Measurements from ENCODE around the gene LIMCH1.

LIMCH1 gene

DNA sequence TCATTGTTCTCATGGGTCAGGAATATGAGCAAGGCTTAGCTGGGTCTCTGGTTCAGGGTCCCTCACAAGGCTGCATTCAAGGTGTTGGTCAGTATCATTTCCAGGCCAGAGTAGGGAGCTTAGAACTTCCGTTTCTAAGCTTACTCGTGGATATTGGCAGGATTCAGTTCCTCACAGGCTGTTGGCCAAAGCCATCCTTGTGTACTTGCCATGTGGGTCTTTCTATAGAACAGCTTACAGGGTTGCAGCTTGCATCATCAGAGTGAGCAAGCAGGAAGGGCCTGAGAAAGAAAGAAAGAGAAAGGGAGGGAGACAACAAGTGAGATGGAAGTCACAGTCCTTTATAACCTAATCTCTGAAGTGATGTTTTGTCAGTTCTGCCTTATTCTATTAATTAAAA is 5.1 kb upstream of the LIMCH1 start:
- Histone ChIP-seq H3K4me1 (ENCODE audit: insufficient read depth, low read length) (peaks cover 11% of the 10 kb centered on the region; the same call in 1 of the 2 replicates), H3K4me3 (ENCODE audit: low read length) (no peak overlapping the region), H3K36me3 (ENCODE audit: insufficient read depth, low read length) (no peaks in the 10 kb centered on the region), H3K27ac (ENCODE audit: low read depth, low read length) (no peak overlapping the region), H3K9me3 (ENCODE audit: insufficient read depth, low read depth, low read length) (no peaks in the 10 kb centered on the region), H3K27me3 (ENCODE audit: insufficient read depth, low read length) (no peaks in the 10 kb centered on the region), H3K9ac (ENCODE audit: low read depth, low read length) (no peak overlapping the region)
- 85% methylated on average over 2 of the region's 2 CpGs for WGBS

DNA sequence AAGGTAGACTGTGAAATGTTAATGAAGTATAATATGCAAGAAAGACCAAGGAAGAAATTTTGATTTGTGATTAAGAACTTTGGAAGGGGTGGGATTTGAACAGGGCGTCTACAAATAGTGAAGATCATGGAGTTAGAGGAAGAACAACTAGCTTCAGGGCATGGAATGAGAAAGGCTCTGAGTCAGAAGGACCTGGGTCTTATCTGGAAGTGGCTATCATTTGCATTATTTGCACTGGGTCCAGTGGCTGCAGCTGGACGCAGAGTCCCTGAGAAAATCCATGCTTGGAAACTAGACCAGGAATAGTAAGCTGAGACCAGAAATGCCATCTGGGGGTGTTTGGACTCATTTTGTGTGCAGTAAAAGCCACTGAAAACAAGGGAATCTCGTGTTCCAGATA is 4.3 kb upstream of the LIMCH1 start:
- H3K27ac ChIP-seq (ENCODE audit: low read depth, low read length): no peak overlapping the region
- H3K4me1 ChIP-seq (ENCODE audit: insufficient read depth, low read length): peaks cover 9% of the 10 kb centered on the region; the same call in 1 of the 2 replicates
- H3K4me3 ChIP-seq (ENCODE audit: low read length): no peak overlapping the region
- H3K9ac ChIP-seq (ENCODE audit: low read depth, low read length): no peak overlapping the region
- no peaks in the 10 kb centered on the region for H3K36me3 ChIP-seq (ENCODE audit: insufficient read depth, low read length)
- H3K27me3 ChIP-seq (ENCODE audit: insufficient read depth, low read length): no peaks in the 10 kb centered on the region
- 89% methylated on average over 3 of the region's 3 CpGs for WGBS
- no peaks in the 10 kb centered on the region for H3K9me3 ChIP-seq (ENCODE audit: insufficient read depth, low read depth, low read length)

DNA sequence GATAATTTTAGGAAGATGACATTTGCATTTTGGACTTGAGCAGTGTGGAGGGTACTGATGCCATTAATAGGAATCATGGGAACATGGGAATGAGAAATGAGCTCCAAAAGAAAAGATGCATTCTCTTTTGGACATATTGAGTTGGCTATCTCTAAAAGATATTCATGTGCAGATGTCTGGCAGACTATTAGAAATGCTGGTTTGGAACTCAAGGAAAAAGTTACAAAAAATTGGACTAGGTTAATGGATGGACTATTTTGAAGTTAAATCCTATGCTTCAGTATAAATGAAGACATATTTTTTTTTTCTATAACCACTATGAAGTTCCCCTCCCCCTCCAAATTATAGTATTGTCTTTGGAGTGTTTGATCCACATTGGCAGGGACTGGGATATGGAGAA is 3.6 kb upstream of the LIMCH1 start:
- no peaks in the 10 kb centered on the region for H3K36me3 ChIP-seq (ENCODE audit: insufficient read depth, low read length)
- H3K4me1 ChIP-seq (ENCODE audit: insufficient read depth, low read length): peaks cover 5% of the 10 kb centered on the region; the same call in 1 of the 2 replicates
- no peak overlapping the region for H3K9ac ChIP-seq (ENCODE audit: low read depth, low read length)
- H3K27ac ChIP-seq (ENCODE audit: low read depth, low read length): no peak overlapping the region
- no peaks in the 10 kb centered on the region for H3K9me3 ChIP-seq (ENCODE audit: insufficient read depth, low read depth, low read length)
- H3K4me3 ChIP-seq (ENCODE audit: low read length): no peak overlapping the region
- H3K27me3 ChIP-seq (ENCODE audit: insufficient read depth, low read length): no peaks in the 10 kb centered on the region

DNA sequence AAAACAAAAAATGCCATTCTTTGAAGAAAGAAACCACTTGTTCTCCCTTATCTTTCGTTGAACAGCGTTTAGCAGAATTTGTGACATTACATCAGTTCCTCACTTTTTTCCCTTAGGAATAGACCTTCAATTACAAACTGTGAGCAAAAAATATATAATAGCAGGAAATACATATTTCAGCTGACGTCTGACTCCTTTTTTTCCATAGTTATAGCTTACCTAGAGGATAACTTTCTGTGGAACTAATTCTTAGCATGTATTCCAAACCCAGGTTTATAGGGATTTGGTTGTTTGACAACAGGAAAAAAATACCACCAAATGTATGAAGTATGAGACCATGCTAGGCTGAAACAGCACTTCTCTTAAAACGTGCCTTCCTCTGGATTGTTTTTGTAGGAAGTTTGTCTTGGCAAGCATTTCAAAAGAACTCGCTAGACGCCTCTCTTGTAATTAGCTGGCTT is 2.0 kb upstream of the LIMCH1 start:
- Histone ChIP-seq H3K27ac (ENCODE audit: low read depth, low read length) (no peak overlapping the region), H3K4me1 (ENCODE audit: insufficient read depth, low read length) (peaks cover 5% of the 10 kb centered on the region; the same call in 1 of the 2 replicates), H3K36me3 (ENCODE audit: insufficient read depth, low read length) (no peaks in the 10 kb centered on the region), H3K9ac (ENCODE audit: low read depth, low read length) (no peak overlapping the region), H3K27me3 (ENCODE audit: insufficient read depth, low read length) (no peaks in the 10 kb centered on the region), H3K4me3 (ENCODE audit: low read length) (no peak overlapping the region), H3K9me3 (ENCODE audit: insufficient read depth, low read depth, low read length) (no peaks in the 10 kb centered on the region)
- WGBS: 55% methylated on average over 6 of the region's 6 CpGs

DNA sequence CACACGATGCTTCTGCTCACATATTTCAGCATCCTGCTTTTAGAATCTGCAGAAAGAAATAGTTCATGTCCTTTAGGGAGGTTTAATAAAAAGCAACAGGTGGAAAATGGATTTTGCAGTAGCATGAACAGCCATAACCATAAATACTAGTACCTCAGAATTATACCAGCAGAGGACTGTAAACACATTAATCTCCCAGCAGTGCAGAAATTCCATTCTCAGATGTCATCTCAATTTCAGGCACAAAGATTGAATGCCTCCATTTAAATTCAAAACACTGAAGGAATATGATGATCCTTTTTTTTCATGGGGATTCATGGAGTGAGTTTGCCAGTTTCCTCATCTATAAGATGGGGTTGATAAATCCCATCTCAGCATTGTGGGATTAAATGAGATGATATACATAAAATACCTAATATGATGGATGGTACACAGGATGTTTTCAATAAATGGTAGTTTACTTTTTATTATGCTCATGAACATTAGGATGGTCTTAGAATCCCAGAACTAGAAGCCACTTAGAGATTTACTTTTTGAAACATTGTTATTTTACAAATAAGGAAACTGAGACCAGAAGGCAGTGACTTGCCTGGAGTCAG is 566 bp upstream of the LIMCH1 start:
- H3K9me3 ChIP-seq (ENCODE audit: insufficient read depth, low read depth, low read length): no peaks in the 10 kb centered on the region
- H3K27me3 ChIP-seq (ENCODE audit: insufficient read depth, low read length): no peaks in the 10 kb centered on the region
- WGBS: 100% methylated on average over 1 of the region's 1 CpG
- no peak overlapping the region for H3K4me3 ChIP-seq (ENCODE audit: low read length)
- no peak overlapping the region for H3K9ac ChIP-seq (ENCODE audit: low read depth, low read length)
- H3K27ac ChIP-seq (ENCODE audit: low read depth, low read length): no peak overlapping the region
- peaks cover 15% of the 10 kb centered on the region for H3K4me1 ChIP-seq (ENCODE audit: insufficient read depth, low read length)
- H3K36me3 ChIP-seq (ENCODE audit: insufficient read depth, low read length): no peaks in the 10 kb centered on the region

DNA sequence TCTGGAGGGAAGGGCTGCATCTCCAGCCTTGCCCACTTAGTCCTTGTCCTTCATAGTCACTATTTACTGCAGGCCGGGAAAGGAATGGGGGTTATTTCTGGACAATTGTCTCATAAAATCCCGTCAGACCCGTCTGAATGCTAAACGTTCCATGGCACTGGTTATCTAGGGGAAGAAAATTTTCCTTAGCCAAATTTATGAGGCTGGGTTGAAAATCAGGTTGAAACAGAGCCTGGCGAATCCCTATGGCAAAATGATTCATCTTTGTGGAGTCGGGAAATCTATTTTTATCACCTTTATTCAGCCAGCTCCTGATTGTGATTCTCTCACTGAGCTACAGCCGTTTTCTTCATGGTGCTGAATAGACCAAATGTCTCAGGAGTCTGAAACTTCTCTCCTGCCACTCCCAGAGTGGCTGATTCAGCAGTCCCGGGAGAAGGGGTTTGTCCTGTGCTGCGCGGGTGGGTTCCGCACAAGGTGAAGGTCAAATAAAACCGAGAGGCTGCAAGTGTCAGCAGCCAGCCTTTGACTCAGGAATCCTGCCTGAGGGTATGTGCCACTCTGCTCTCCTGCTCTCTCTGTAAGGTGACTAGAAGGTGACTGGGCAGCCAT is 1.0 kb downstream of the LIMCH1 start:
- Histone ChIP-seq H3K36me3 (ENCODE audit: insufficient read depth, low read length) (no peaks in the 10 kb centered on the region), H3K27me3 (ENCODE audit: insufficient read depth, low read length) (no peaks in the 10 kb centered on the region), H3K4me1 (ENCODE audit: insufficient read depth, low read length) (peaks cover 18% of the 10 kb centered on the region), H3K9ac (ENCODE audit: low read depth, low read length) (no peak overlapping the region), H3K9me3 (ENCODE audit: insufficient read depth, low read depth, low read length) (no peaks in the 10 kb centered on the region), H3K4me3 (ENCODE audit: low read length) (no peak overlapping the region), H3K27ac (ENCODE audit: low read depth, low read length) (no peak overlapping the region)
- WGBS: 91% methylated on average over 12 of the region's 12 CpGs

DNA sequence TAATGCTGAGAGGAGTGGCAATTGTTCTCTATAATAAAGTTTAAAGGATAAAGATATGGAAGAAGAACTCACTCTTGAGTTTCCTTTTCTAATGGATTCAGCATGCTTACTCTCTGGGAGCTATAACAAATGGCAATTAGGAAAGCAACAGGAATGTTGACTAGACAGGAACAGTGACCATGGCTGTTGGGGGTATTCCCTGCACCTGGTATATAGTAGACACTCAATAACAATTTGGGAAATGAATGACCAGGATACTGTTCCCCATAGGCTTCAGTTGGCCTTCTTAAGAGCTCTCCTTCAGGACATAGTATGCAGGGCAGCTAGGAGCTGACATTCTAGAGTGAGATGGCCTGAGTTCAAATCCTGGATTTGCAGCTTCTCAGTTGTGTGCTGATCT is 1.8 kb downstream of the LIMCH1 start:
- H3K9me3 ChIP-seq (ENCODE audit: insufficient read depth, low read depth, low read length): no peaks in the 10 kb centered on the region
- no peak overlapping the region for H3K27ac ChIP-seq (ENCODE audit: low read depth, low read length)
- H3K4me3 ChIP-seq (ENCODE audit: low read length): no peak overlapping the region
- peaks cover 18% of the 10 kb centered on the region for H3K4me1 ChIP-seq (ENCODE audit: insufficient read depth, low read length)
- no peak overlapping the region for H3K9ac ChIP-seq (ENCODE audit: low read depth, low read length)
- no peaks in the 10 kb centered on the region for H3K36me3 ChIP-seq (ENCODE audit: insufficient read depth, low read length)
- H3K27me3 ChIP-seq (ENCODE audit: insufficient read depth, low read length): no peaks in the 10 kb centered on the region

DNA sequence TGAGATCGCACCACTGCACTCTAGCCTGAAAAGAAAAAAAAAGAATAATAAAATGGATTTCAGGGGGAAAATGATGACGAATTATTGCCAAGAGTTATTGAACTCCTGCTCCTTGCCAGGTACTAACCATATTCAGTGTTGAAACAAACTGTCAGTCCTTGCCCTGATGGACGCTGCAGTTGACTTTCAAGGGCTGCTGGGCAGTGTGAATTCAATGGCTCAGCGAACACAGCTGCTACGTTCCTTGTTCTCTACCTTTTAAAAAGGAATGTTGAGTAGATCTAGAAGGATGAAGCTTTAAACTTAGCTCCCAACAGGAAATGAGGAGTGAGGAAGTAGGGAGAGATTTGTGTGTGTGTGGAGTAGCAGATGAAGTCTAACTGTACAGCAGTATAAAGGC is 2.7 kb downstream of the LIMCH1 start:
- Histone ChIP-seq H3K36me3 (ENCODE audit: insufficient read depth, low read length) (no peaks in the 10 kb centered on the region), H3K4me3 (ENCODE audit: low read length) (no peak overlapping the region), H3K9me3 (ENCODE audit: insufficient read depth, low read depth, low read length) (no peaks in the 10 kb centered on the region), H3K9ac (ENCODE audit: low read depth, low read length) (no peak overlapping the region), H3K27ac (ENCODE audit: low read depth, low read length) (no peak overlapping the region), H3K4me1 (ENCODE audit: insufficient read depth, low read length) (peaks cover 18% of the 10 kb centered on the region), H3K27me3 (ENCODE audit: insufficient read depth, low read length) (no peaks in the 10 kb centered on the region)
- WGBS: 93% methylated on average over 5 of the region's 5 CpGs

DNA sequence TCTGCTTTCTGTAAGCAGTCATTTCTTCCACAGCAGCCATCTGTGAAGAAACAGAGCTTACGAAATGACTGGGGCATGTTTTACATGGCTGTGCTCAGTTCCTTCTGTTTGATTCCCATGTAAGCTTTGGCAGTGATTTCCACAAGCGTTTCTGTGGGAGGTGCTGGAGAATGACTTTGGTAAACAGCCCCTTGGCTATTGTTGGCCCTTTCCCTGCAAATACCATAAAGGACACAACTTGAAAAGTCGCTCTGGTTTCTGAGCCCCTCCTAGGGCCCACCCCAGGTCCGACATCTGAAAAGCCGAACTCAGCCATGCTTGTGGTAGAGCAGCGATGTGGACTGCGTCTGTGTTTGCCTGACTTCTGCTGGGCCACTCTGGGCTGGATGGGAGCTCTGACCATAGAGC is 3.7 kb downstream of the LIMCH1 start:
- no peaks in the 10 kb centered on the region for H3K36me3 ChIP-seq (ENCODE audit: insufficient read depth, low read length)
- no peak overlapping the region for H3K9ac ChIP-seq (ENCODE audit: low read depth, low read length)
- no peak overlapping the region for H3K4me3 ChIP-seq (ENCODE audit: low read length)
- peaks cover 12% of the 10 kb centered on the region for H3K4me1 ChIP-seq (ENCODE audit: insufficient read depth, low read length)
- 84% methylated on average over 7 of the region's 7 CpGs for WGBS
- no peak overlapping the region for H3K27ac ChIP-seq (ENCODE audit: low read depth, low read length)
- no peaks in the 10 kb centered on the region for H3K9me3 ChIP-seq (ENCODE audit: insufficient read depth, low read depth, low read length)
- no peaks in the 10 kb centered on the region for H3K27me3 ChIP-seq (ENCODE audit: insufficient read depth, low read length)

DNA sequence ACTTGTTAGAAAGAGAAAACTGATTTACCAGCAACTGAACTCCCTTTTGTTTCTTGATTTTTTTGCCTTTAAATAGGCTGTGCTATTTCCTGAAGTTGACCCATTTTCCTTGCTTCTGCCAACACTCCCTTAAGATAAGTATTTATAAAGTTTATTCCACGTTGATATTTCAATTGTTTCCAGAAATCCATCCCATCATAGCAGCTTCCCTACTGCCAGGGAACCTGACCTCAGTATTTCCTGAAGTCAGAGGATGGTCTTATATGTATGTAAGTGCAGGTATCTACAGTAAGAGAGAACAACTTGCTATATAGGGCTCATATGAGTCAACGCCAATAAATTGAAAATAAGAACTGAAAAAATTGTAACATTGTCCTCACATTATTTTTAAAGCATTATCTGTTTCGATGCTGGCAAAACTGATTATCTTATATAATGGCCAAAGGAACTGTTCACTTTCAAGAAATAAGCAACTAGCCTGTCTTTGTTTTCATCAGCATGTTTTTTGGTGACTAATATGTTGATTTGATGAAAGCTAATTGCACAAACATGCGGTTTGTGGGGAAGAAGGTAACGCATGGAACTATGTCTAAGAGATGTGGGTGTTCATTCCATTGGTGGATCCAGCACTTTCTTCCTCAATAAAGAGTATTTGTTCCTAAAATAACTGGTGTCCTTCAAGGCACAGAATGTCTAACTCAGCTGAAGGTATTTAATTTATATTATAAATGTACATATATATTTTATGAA is 4.7 kb downstream of the LIMCH1 start:
- Histone ChIP-seq H3K27me3 (ENCODE audit: insufficient read depth, low read length) (no peaks in the 10 kb centered on the region), H3K36me3 (ENCODE audit: insufficient read depth, low read length) (no peaks in the 10 kb centered on the region)
- 91% methylated on average over 4 of the region's 5 CpGs for WGBS

DNA sequence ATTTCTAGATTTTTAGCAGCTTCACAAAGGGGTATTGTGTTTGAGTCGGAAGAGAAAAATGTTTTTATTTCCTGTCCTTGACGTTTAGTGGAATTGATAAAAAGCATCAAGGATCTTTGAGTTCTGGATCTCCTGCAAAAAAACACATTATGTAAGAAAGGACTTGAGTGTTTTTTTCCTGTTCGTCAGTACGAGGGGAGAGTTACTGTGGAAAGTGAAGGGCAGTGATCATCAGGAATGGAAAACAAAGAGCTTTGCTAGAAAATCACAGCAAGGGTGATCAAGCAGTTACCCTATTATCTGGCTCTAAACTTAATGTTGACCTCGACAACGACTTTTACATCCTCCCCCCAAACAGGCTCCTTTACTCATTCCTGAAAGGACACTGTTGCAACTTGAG is 7.3 kb downstream of the LIMCH1 start:
- WGBS: 76% methylated on average over 6 of the region's 6 CpGs

More for the DNA sequence above, 4.7 kb downstream of the LIMCH1 start:
- no peaks in the 10 kb centered on the region for H3K9me3 ChIP-seq (ENCODE audit: insufficient read depth, low read depth, low read length)
- H3K27ac ChIP-seq (ENCODE audit: low read depth, low read length): no peak overlapping the region
- no peak overlapping the region for H3K4me3 ChIP-seq (ENCODE audit: low read length)
- peaks cover 12% of the 10 kb centered on the region for H3K4me1 ChIP-seq (ENCODE audit: insufficient read depth, low read length)
- no peak overlapping the region for H3K9ac ChIP-seq (ENCODE audit: low read depth, low read length)

More for the DNA sequence above, 7.3 kb downstream of the LIMCH1 start:
- H3K27me3 ChIP-seq (ENCODE audit: insufficient read depth, low read length): no peaks in the 10 kb centered on the region
- peaks cover 12% of the 10 kb centered on the region for H3K4me1 ChIP-seq (ENCODE audit: insufficient read depth, low read length)
- H3K9me3 ChIP-seq (ENCODE audit: insufficient read depth, low read depth, low read length): no peaks in the 10 kb centered on the region
- no peaks in the 10 kb centered on the region for H3K36me3 ChIP-seq (ENCODE audit: insufficient read depth, low read length)
- H3K9ac ChIP-seq (ENCODE audit: low read depth, low read length): no peak overlapping the region
- no peak overlapping the region for H3K27ac ChIP-seq (ENCODE audit: low read depth, low read length)
- H3K4me3 ChIP-seq (ENCODE audit: low read length): no peak overlapping the region

Data from HUES64 (cell line).